PC-3 (cell line): ENCODE measurements around the gene IL16.

ENCODE experiments used
- EZH2 ChIP-seq: fragments of 300-600 bp; sonication (generic); IDR thresholded peaks from one replicate; pipeline ENCODE4 v1.6.1; 2017; ENCODE audit warnings: antibody characterized with exemption, mild to moderate bottlenecking, low read length; ENCODE audit not compliant: unreplicated experiment
- TF ChIP-seq, protein P1 (sequence below): fragments of 300-600 bp; sonication (generic); conservative IDR thresholded peaks from 2 replicates; pipeline ENCODE4 v1.5.1; 2017; ENCODE audit warnings: antibody characterized with exemption, low read depth, mild to moderate bottlenecking, low read length

DNA sequence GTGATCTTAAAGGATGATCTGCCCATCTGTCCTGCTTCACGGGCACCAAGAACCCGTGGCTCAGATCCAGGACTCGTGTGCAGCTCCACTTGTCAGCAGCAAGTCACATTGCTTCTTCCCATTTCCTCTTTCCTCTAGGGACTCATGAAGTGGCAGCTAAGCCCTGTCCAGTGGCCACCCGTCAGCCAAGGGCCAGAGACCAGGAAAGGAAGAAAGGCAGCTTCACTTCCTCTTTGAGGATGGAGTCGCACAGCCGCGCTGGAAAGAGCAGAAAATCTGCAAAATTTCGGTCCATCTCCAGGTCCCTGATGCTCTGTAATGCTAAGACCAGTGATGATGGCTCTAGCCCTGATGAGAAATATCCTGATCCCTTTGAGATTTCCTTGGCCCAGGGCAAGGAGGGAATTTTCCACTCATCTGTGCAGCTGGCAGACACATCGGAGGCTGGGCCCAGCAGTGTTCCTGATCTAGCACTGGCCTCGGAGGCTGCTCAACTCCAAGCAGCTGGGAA lies 28.5 kb downstream of the IL16 start:
- no peak for TF ChIP-seq EZH2
- TF ChIP-seq, protein P1, sequence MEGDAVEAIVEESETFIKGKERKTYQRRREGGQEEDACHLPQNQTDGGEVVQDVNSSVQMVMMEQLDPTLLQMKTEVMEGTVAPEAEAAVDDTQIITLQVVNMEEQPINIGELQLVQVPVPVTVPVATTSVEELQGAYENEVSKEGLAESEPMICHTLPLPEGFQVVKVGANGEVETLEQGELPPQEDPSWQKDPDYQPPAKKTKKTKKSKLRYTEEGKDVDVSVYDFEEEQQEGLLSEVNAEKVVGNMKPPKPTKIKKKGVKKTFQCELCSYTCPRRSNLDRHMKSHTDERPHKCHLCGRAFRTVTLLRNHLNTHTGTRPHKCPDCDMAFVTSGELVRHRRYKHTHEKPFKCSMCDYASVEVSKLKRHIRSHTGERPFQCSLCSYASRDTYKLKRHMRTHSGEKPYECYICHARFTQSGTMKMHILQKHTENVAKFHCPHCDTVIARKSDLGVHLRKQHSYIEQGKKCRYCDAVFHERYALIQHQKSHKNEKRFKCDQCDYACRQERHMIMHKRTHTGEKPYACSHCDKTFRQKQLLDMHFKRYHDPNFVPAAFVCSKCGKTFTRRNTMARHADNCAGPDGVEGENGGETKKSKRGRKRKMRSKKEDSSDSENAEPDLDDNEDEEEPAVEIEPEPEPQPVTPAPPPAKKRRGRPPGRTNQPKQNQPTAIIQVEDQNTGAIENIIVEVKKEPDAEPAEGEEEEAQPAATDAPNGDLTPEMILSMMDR = no peak
